VCaP (cell line): Measurements from ENCODE around the gene HMCN2.
A peak's percentile ranks its signal among the peaks of the same experiment; 100 is the strongest.

ENCODE experiments used
- H3K27ac ChIP-seq: fragments of 450-650 bp; 2 replicates; pipeline ENCODE4 v1.5.1; 2017
- TF ChIP-seq, protein P1 (sequence below): fragments of 450-650 bp; conservative IDR thresholded peaks from 2 replicates; pipeline ENCODE4 v1.5.1; 2017; ENCODE audit warnings: mild to moderate bottlenecking, moderate library complexity

Gene HMCN2

DNA sequence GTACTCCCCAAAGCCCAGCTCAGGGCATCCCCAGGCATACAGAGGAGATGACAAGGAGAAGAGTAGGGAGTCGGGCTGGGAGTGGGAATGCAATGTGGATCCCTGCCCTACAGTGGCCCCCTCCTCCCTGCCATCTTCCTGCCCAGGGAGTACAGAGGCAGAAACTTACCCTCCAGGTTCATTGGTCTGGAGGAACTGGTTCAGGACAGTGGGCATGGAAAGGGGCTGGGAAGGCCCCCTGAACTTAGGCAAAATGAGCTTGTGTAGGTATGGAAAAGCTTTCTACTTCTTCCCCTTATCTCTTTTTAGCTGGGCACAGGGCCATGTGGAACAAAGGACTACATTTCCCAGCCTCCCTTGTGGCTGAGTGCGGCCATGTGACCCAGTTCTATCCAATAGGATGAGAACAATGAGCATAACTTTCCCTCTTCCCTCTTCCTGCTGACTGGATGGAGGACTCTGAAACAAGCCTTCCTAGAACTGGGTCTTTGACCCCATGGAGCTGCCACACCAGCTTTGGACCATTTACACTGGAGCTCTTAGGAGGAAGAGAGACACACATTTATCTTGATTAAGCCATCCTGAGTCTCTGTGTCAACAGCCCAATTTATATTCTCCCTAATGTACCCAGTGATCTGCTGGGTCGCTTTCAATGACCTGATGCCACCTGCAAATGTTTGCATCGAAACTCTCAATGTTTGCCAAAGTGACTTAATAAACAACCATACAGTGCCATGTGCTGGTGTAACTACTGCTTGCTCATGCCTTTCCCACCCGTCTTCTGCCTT is 25.0 kb upstream of the HMCN2 start:
- peak overlapping the region; percentile 17; the same call in 1 of the 2 replicates for H3K27ac ChIP-seq
- TF ChIP-seq, protein P1, sequence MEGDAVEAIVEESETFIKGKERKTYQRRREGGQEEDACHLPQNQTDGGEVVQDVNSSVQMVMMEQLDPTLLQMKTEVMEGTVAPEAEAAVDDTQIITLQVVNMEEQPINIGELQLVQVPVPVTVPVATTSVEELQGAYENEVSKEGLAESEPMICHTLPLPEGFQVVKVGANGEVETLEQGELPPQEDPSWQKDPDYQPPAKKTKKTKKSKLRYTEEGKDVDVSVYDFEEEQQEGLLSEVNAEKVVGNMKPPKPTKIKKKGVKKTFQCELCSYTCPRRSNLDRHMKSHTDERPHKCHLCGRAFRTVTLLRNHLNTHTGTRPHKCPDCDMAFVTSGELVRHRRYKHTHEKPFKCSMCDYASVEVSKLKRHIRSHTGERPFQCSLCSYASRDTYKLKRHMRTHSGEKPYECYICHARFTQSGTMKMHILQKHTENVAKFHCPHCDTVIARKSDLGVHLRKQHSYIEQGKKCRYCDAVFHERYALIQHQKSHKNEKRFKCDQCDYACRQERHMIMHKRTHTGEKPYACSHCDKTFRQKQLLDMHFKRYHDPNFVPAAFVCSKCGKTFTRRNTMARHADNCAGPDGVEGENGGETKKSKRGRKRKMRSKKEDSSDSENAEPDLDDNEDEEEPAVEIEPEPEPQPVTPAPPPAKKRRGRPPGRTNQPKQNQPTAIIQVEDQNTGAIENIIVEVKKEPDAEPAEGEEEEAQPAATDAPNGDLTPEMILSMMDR = no peak

DNA sequence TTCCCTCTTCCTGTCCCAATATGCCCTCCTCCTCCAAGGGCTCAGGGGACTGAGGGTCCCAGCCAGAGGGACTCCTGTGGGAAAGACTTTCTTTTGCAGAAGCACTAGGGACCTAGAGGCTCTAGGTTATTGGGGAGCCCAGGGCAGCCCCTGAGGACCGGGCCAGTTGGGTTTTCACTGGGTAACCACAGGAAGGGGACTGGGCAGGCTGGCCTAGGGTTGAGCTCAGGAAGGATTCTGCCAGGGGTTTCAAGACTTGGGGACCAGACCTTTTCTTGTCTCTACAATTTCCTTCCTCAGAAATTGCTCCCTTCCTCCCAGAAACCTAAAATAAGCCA is 24.4 kb upstream of the HMCN2 start:
- peak overlapping the region; percentile 17; the same call in 1 of the 2 replicates for H3K27ac ChIP-seq
- TF ChIP-seq, protein P1 = no peak

DNA sequence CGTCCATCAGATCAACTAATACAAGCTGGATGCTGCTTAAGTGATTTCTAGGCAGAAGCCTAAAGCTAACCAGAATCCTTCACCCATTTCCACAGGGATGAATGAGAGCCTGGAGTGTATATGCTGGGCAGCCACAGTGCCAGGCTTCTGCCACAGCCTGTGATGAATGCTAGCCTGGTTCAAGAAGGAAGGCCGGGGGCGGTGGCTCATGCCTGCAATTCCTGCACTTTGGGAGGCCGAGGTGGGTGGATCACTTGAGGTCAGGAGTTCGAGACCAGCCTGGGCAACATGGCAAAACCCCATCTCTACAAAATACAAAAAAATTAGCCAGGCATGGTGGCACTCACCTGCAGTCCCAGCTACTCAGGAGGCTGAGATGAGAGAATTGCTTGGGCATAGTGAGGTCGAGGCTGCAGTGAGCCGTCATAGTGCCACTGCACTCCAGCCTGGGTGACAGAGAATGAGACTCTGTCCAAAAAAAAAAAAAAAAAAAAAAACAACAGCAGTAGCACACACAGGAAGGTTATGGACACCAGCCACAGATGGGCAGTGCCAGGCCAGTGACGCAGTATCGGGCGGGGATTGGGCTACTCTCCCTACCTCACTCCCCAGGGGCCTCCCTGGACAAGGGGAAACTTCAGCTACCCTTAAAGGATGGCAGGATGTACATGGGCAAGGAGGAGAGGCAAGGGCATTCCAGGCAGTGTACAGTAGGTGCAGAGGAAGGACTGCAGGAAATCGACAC is 23.1 kb upstream of the HMCN2 start:
- TF ChIP-seq, protein P1 = no peak
- H3K27ac ChIP-seq = no peak overlapping the region

DNA sequence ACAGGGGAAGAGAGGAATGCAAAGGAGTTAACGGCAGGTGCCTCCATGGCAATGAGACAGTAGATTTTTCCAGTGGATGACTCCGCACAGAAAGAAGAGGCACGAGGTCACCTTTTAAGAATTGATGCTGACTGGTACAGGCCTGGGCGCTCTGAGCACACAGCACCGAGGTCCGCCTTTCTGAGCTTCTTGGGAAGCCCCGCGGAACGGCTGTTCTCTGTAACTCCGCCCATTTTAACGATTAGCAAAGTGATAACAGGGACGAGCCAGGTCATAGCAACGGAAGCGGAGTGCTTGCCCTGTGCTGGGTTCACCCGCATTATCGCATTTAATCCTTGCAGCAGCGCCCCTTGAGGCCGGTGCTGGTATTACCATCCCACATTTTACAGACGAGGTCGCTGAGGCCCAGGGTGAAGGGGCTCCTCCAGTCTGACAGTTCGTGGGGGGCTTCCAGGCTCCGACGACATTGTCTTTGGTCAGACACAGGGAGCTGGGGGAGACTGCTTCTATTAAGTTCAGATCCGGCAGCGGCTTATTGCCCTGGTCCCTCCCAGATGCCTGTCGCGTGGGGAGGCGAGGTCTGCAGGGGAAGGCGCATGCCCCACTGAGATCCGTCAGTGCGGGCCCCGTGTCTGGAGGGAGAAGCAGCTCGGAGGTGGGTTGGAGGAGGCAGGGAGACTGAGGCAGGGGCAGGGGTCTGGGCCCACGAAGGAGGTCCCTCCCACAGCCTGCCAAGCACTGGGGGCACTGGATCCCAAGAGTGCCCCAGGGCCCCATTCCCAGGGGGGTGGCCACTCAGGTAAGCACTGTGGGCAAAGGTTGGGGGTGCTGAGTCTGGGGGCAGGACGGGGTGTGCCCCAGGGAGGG is 22.3 kb upstream of the HMCN2 start:
- H3K27ac ChIP-seq = no peak overlapping the region
- TF ChIP-seq, protein P1 = peak; percentile 95

DNA sequence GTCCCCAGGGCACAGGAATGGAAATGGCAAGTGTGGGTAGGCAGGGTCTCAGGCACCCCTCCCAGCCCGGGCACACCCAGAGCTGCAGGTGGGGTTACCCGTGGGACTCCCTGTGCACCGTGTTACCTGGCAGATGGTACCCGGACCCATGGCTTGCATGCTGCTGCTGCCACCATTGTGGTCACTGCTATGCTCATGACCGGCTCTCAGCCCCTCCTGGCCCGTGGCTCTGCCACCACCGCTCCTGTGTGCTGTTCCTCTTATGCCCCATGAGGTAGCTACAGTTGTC is 21.7 kb upstream of the HMCN2 start:
- TF ChIP-seq, protein P1 = no peak
- no peak overlapping the region for H3K27ac ChIP-seq

DNA sequence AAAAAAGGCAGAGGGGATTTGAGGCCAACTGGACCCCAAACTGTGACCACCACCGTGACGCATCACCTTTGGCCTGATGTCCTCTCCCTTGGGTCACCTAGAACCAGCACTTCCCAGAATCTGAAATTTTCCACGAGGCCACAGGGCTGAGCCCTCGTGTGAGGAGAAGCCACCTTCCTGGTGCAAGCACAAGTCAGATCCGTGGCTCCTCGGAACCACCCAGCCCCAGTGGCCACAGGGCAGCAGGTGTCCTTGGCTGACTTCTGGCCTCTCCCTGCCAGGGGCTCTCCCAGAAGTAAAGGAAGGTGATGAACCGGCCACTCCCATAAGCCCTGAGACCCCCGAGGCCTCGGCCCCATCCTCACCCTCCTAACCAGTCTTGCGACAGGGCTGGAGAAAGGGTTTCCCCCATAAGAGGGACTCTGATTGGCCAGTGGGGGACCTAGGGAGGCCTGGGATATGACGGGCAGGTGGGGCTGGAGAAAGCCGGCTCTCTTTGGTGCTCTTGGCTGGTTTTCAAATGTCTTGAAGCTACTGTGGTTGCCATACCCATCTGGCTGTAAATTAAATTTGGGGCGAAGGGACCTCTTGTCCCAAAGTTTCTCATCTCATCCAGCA is 20.9 kb upstream of the HMCN2 start:
- TF ChIP-seq, protein P1 = no peak
- H3K27ac ChIP-seq = no peak overlapping the region

DNA sequence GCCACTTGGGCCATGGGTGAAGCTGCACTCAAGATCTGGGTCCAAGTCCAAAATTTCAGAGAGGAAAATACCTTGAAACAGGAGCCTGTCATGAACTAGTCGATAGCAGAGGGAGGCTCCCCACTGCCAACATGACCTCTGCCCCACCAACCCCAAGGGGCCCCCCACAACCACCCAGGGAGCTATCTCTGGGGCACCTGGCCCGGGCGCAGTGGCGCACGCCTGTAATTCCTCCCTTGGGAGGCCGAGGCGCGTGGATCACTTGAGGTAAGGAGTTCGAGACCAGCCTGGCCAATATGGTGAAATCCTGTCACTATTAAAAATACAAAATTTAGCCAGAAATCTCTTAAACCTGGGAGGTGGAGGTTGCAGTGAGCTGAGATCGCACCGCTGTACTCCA is 20.1 kb upstream of the HMCN2 start:
- H3K27ac ChIP-seq = no peak overlapping the region
- TF ChIP-seq, protein P1 = no peak
